Measurements from ENCODE around the gene PLPP1.

The PLPP1 gene

GRCh38 chr5:55459572-55459971 lies 75.2 kb downstream of the PLPP1 start:
- DNase-seq (ENCODE audit: extremely low spot score, insufficient read length, low read depth) (no peak), FAIRE-seq (no peak)

- FAIRE-seq, result no peak
- DNase-seq (ENCODE audit: extremely low spot score, insufficient read length, low read depth), result no peak
Observed at GRCh38 chr5:55456216-55456895, 78.4 kb downstream of the PLPP1 start.

GRCh38 chr5:55454282-55454681 lies 80.5 kb downstream of the PLPP1 start:
- DNase-seq (ENCODE audit: extremely low spot score, insufficient read length, low read depth) (no peak), FAIRE-seq (no peak)

- FAIRE-seq, result no peak
- no peak for DNase-seq (ENCODE audit: extremely low spot score, insufficient read length, low read depth)
Observed at GRCh38 chr5:55453211-55453610, 81.6 kb downstream of the PLPP1 start.

- no peak for DNase-seq (ENCODE audit: extremely low spot score, insufficient read length, low read depth)
Observed at GRCh38 chr5:55451976-55452375, 82.8 kb downstream of the PLPP1 start.

GRCh38 chr5:55450050-55450765 lies 84.6 kb downstream of the PLPP1 start:
- DNase-seq (ENCODE audit: extremely low spot score, insufficient read length, low read depth) (no peak), FAIRE-seq (no peak)

More at GRCh38 chr5:55451976-55452375, 82.8 kb downstream of the PLPP1 start:
- no peak for FAIRE-seq

- DNase-seq (ENCODE audit: extremely low spot score, insufficient read length, low read depth) (no peak), FAIRE-seq (no peak)
Observed at GRCh38 chr5:55446640-55447351, 88.0 kb downstream of the PLPP1 start.

- no peak for FAIRE-seq
- DNase-seq (ENCODE audit: extremely low spot score, insufficient read length, low read depth), result no peak
Observed at GRCh38 chr5:55445791-55446190, 89.0 kb downstream of the PLPP1 start.

GRCh38 chr5:55441954-55442353 lies 92.8 kb downstream of the PLPP1 start:
- FAIRE-seq, result no peak
- no peak for DNase-seq (ENCODE audit: extremely low spot score, insufficient read length, low read depth)

GRCh38 chr5:55441107-55441771 lies 93.5 kb downstream of the PLPP1 start:
- DNase-seq (ENCODE audit: extremely low spot score, insufficient read length, low read depth) (no peak), FAIRE-seq (no peak)

GRCh38 chr5:55440188-55440646 lies 94.5 kb downstream of the PLPP1 start:
- DNase-seq (ENCODE audit: extremely low spot score, insufficient read length, low read depth), result no peak
- FAIRE-seq, result no peak

- DNase-seq (ENCODE audit: extremely low spot score, insufficient read length, low read depth), result no peak
- no peak for FAIRE-seq
Observed at GRCh38 chr5:55438998-55439397, 95.8 kb downstream of the PLPP1 start.

GRCh38 chr5:55437859-55438206 lies 96.9 kb downstream of the PLPP1 start:
- DNase-seq (ENCODE audit: extremely low spot score, insufficient read length, low read depth), result no peak
- no peak for FAIRE-seq

GRCh38 chr5:55437452-55437851 lies 97.3 kb downstream of the PLPP1 start:
- FAIRE-seq, result no peak

GRCh38 chr5:55432549-55432948 lies 102.2 kb downstream of the PLPP1 start:
- FAIRE-seq, result no peak

More at GRCh38 chr5:55437452-55437851, 97.3 kb downstream of the PLPP1 start:
- DNase-seq (ENCODE audit: extremely low spot score, insufficient read length, low read depth), result no peak

GRCh38 chr5:55429613-55430253 lies 105.0 kb downstream of the PLPP1 start:
- no peak for FAIRE-seq
- no peak for DNase-seq (ENCODE audit: extremely low spot score, insufficient read length, low read depth)

More at GRCh38 chr5:55432549-55432948, 102.2 kb downstream of the PLPP1 start:
- no peak for DNase-seq (ENCODE audit: extremely low spot score, insufficient read length, low read depth)

- DNase-seq (ENCODE audit: extremely low spot score, insufficient read length, low read depth) (no peak), FAIRE-seq (no peak)
Observed at GRCh38 chr5:55429221-55429612, 105.5 kb downstream of the PLPP1 start.

GRCh38 chr5:55427157-55427556 lies 107.6 kb downstream of the PLPP1 start:
- DNase-seq (ENCODE audit: extremely low spot score, insufficient read length, low read depth), result no peak

GRCh38 chr5:55426455-55426854 lies 108.3 kb downstream of the PLPP1 start:
- FAIRE-seq, result no peak
- no peak for DNase-seq (ENCODE audit: extremely low spot score, insufficient read length, low read depth)

More at GRCh38 chr5:55427157-55427556, 107.6 kb downstream of the PLPP1 start:
- FAIRE-seq, result no peak

- DNase-seq (ENCODE audit: extremely low spot score, insufficient read length, low read depth) (no peak), FAIRE-seq (no peak)
Observed at GRCh38 chr5:55421074-55421529, 113.7 kb downstream of the PLPP1 start.
